ENCODE results near the gene SDHA.
"Not testable (repeated sequence)": the region's sequence is repeated elsewhere in the genome, so short reads cannot be mapped to it uniquely, and the experiment has no call there.

Gene SDHA

GRCh38 chr5:231661-232060 is 13.5 kb downstream of the SDHA start:
- TF ChIP-seq CTCF (IDR thresholded peaks at IDR 0.05; ENCODE audit: extremely low read depth, missing control alignments) = no peak
- no peak for DNase-seq (ENCODE audit: low spot score)

- not testable (repeated sequence) for DNase-seq (ENCODE audit: low spot score)
Observed at GRCh38 chr5:233426-233825, 15.3 kb downstream of the SDHA start.

- no peak for TF ChIP-seq CTCF (IDR thresholded peaks at IDR 0.05; ENCODE audit: extremely low read depth, missing control alignments)
- DNase-seq (ENCODE audit: low spot score) = no peak
Observed at GRCh38 chr5:234450-234849, 16.3 kb downstream of the SDHA start.

- not testable (repeated sequence) for DNase-seq (ENCODE audit: low spot score)
Observed at GRCh38 chr5:235527-235926, 17.4 kb downstream of the SDHA start.

GRCh38 chr5:237931-238330 is 19.8 kb downstream of the SDHA start:
- DNase-seq (ENCODE audit: low spot score) = not testable (repeated sequence)

GRCh38 chr5:240550-240949 is 22.4 kb downstream of the SDHA start:
- DNase-seq (ENCODE audit: low spot score) = not testable (repeated sequence)

GRCh38 chr5:241045-241669 is 23.0 kb downstream of the SDHA start:
- not testable (repeated sequence) for DNase-seq (ENCODE audit: low spot score)

GRCh38 chr5:243683-244367 is 25.7 kb downstream of the SDHA start:
- not testable (repeated sequence) for DNase-seq (ENCODE audit: low spot score)

GRCh38 chr5:245717-246116 is 27.6 kb downstream of the SDHA start:
- DNase-seq (ENCODE audit: low spot score) = not testable (repeated sequence)

- not testable (repeated sequence) for DNase-seq (ENCODE audit: low spot score)
Observed at GRCh38 chr5:250396-250795, 32.3 kb downstream of the SDHA start.

GRCh38 chr5:251016-251415 is 32.9 kb downstream of the SDHA start:
- not testable (repeated sequence) for DNase-seq (ENCODE audit: low spot score)

- not testable (repeated sequence) for DNase-seq (ENCODE audit: low spot score)
Observed at GRCh38 chr5:251538-251937, 33.4 kb downstream of the SDHA start.

- DNase-seq (ENCODE audit: low spot score) = not testable (repeated sequence)
Observed at GRCh38 chr5:251975-252374, 33.9 kb downstream of the SDHA start.

GRCh38 chr5:252546-252945 is 34.4 kb downstream of the SDHA start:
- no peak for TF ChIP-seq CTCF (IDR thresholded peaks at IDR 0.05; ENCODE audit: extremely low read depth, missing control alignments)
- DNase-seq (ENCODE audit: low spot score) = no peak

- DNase-seq (ENCODE audit: low spot score) = not testable (repeated sequence)
Observed at GRCh38 chr5:254322-254721, 36.2 kb downstream of the SDHA start.

GRCh38 chr5:255116-255515 is 37.0 kb downstream of the SDHA start:
- DNase-seq (ENCODE audit: low spot score) = not testable (repeated sequence)

- DNase-seq (ENCODE audit: low spot score) = not testable (repeated sequence)
Observed at GRCh38 chr5:256347-256746, 38.2 kb downstream of the SDHA start.

Measured in GM20000 (cell line).